ENCODE results near the gene ELAVL3. TPM values are rescaled to one million over a fixed set of nuclear protein-coding genes. Genes with fewer than 3 reads are reported as not detected.

ELAVL3 gene
- total RNA-seq, 4 donors from 2014 or later, result not detected

DNA sequence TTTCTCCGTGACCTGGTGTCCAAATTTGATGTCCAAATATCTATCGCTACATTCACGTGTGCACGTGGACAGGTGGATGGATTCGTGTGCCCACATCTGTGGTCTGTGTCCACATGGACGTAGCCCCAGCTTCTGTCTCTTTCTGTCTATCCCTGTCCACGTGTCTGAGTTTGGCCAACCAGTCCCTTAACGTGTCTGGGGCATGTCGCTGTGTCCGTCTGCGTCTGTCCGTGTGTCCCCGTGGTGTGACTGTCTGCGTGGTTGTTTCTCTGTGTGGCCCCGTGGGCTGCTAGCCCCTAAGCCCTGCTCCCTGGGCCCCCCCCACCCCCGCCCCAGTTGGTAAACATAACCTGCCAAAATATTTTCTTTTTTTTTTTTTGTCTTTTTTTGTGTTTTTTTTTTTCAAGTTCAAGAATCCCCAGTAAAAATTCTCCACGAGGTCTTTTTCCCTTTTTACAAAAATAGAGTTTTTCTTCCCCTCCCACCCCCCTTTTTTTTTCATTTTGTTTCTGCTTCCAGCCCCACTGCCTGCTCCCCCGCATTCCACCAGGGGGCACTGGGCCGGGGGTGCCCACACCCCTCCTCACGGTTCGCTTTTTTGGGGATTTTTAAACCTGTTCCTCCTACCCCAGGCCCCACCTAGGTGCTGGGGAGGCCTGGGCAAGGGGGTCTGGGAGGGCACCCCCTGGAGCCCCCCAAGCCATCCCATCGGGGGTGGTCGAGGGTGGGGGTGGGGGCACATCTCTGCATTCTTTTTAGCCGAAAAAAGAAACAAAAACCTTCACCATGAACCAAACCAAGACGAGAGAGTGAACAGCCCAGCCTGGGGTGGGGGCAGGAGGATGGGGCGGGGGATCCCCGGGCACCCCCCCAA is 27.1 kb downstream of the ELAVL3 start:
- 55 to 60% methylated on average over 27 of the region's 27 CpGs for WGBS, 2 donors
- DNase-seq, result no peak
- Histone ChIP-seq H3K36me3 (peaks cover 12% of the 10 kb centered on the region in 2 donors), H3K4me1 (no peaks in the 10 kb centered on the region), H3K9me3 (no peaks in the 10 kb centered on the region), H3K27me3 (no peaks in the 10 kb centered on the region), H3K4me3 (replicated peaks in 1 of 3) (no peak overlapping the region), H3K27ac (no peak overlapping the region)
- TF ChIP-seq POLR2A (IDR thresholded peaks at IDR 0.05) (no peak), CTCF (IDR thresholded peaks at IDR 0.05) (peak in 1 of 6 experiments; percentile 21)
- intact Hi-C loops (cut with DNase I), result no loop called here

DNA sequence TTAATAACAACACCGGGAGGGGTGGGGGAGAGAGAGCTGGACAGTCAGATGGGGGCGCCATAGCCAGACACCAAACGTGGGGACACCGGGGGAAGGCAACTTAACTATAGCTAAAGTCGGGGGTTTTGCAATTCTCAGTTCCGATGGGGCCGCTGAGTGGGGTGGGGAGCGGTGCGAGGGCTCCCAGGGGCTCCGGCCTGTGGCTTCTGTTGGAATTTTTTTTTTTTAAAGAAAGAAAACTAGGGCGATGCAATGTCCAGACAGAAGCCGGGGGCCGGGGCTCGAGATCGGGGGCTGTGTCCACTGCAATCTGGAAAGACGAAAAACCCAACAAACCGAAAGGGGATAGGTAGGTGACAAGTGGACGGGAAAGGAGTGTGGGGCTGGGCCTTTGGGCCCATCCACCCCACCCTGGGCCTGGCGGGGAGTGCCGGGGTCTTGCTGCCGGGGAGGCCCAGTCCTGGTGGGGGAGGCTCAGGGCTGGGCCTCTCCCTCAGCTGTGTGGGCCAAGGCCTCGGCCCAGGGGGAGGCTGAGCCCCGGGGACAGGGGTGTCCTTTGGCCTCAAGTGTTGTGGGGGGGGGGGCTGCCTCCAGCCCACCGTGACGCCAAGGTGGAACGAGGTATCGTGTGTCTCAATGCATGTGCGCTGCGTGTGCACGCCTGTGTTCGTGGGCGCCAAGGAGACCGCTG is 28.1 kb downstream of the ELAVL3 start:
- intact Hi-C loops (cut with DNase I), result no loop called here
- Histone ChIP-seq H3K27me3 (no peaks in the 10 kb centered on the region), H3K9me3 (no peaks in the 10 kb centered on the region), H3K36me3 (peaks cover 21% of the 10 kb centered on the region in 2 donors), H3K27ac (no peak overlapping the region), H3K4me1 (no peaks in the 10 kb centered on the region), H3K4me3 (replicated peaks in 1 of 3) (no peak overlapping the region)
- no peak for TF ChIP-seq CTCF (IDR thresholded peaks at IDR 0.05)
- TF ChIP-seq POLR2A (IDR thresholded peaks at IDR 0.05), result no peak
- WGBS, 2 donors, result 73 to 78% methylated on average over 31 of the region's 33 CpGs
- no peak for DNase-seq

GRCh38 chr19:11451871-11452619 is 28.8 kb downstream of the ELAVL3 start:
- H3K4me1 ChIP-seq, result no peaks in the 10 kb centered on the region
- WGBS, 2 donors, result 38 to 44% methylated on average over 24 to 25 of the region's 25 CpGs

DNA sequence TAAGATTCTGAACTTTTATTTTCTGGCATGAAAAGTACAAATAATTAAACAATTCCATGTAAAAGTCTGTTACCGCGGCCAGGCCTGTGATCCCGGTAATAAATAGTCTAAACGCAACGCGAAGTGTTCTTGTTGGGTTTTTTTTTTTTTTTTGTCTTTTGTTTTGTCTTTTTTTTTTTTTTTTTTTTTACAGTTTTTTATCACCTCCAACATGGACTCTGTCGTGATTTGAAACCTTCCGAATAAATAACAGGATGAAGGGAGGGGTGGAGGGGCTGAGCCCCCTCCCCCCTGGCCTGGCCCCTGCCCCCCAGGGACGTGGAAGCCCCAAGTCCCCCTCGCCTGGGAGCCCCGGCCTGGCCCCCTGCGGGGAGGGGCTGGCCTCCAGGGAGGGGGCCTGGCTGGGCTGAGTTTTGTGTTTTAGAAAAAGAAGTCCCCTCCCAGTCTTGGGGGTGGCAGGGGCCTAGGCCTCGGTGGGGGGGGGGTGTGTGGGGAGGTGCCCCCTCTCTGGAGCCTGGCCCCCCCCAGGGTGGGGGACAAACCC is 29.4 kb downstream of the ELAVL3 start:
- TF ChIP-seq POLR2A (IDR thresholded peaks at IDR 0.05) (no peak), CTCF (IDR thresholded peaks at IDR 0.05) (no peak)

More at GRCh38 chr19:11451871-11452619, 28.8 kb downstream of the ELAVL3 start:
- Histone ChIP-seq H3K27me3 (no peaks in the 10 kb centered on the region), H3K4me3 (replicated peaks in 1 of 3) (no peak overlapping the region), H3K36me3 (peaks cover 28% of the 10 kb centered on the region in 2 donors), H3K9me3 (no peaks in the 10 kb centered on the region), H3K27ac (no peak overlapping the region)
- intact Hi-C loops (cut with DNase I), result no loop called here
- DNase-seq, result no peak
- no peak for TF ChIP-seq CTCF (IDR thresholded peaks at IDR 0.05)
- no peak for TF ChIP-seq POLR2A (IDR thresholded peaks at IDR 0.05)

More for the DNA sequence above, 29.4 kb downstream of the ELAVL3 start:
- Histone ChIP-seq H3K27me3 (no peaks in the 10 kb centered on the region), H3K4me1 (no peaks in the 10 kb centered on the region), H3K36me3 (peaks cover 31% of the 10 kb centered on the region in 2 donors), H3K27ac (no peak overlapping the region), H3K4me3 (replicated peaks in 1 of 3) (no peak overlapping the region), H3K9me3 (no peaks in the 10 kb centered on the region)
- intact Hi-C loops (cut with DNase I), result no loop called here
- no peak for DNase-seq
- WGBS, 2 donors, result 52 to 68% methylated on average over 11 to 12 of the region's 13 CpGs

Data from thyroid gland (tissue), 4 donors.